Stimulated activated CD4-positive, alpha-beta T cell treated with anti-CD3 and anti-CD28 coated beads, Interleukin-2, amount 100 ng/mL, for 4 hours (primary cell): Measurements from ENCODE around the gene NRARP.
"Not testable (repeated sequence)": the region's sequence is repeated elsewhere in the genome, so short reads cannot be mapped to it uniquely, and the experiment has no call there.

ENCODE experiments used
- DNase-seq: peaks from one replicate; pipeline ENCODE4 v3.0.0-alpha.2; 2020; ENCODE audit warnings: low read depth

NRARP gene, protein sequence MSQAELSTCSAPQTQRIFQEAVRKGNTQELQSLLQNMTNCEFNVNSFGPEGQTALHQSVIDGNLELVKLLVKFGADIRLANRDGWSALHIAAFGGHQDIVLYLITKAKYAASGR

DNA sequence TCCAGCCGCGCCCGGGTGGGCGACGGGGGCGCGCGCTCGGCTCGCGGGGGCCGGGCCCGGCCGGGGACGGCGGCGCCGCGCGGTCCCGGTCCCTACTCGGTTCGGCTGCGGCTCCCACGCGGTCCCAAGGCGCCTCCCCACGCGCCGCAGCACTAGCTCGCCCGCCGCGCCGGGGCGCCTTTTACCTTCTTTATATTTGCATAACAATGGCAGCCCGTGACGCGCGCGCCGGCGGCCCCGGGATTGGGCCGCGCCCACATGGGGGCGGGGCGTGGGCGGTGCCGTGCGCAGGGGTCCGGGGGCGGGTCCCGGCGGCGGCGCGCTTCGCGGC, at the start of gene NRARP:
Gene NRARP (minus strand): TSS at position 154 of the 331 bp plus-strand sequence. CDS start 343 bp downstream, outside the sequence.
- peak; percentile 92 for DNase-seq

DNA sequence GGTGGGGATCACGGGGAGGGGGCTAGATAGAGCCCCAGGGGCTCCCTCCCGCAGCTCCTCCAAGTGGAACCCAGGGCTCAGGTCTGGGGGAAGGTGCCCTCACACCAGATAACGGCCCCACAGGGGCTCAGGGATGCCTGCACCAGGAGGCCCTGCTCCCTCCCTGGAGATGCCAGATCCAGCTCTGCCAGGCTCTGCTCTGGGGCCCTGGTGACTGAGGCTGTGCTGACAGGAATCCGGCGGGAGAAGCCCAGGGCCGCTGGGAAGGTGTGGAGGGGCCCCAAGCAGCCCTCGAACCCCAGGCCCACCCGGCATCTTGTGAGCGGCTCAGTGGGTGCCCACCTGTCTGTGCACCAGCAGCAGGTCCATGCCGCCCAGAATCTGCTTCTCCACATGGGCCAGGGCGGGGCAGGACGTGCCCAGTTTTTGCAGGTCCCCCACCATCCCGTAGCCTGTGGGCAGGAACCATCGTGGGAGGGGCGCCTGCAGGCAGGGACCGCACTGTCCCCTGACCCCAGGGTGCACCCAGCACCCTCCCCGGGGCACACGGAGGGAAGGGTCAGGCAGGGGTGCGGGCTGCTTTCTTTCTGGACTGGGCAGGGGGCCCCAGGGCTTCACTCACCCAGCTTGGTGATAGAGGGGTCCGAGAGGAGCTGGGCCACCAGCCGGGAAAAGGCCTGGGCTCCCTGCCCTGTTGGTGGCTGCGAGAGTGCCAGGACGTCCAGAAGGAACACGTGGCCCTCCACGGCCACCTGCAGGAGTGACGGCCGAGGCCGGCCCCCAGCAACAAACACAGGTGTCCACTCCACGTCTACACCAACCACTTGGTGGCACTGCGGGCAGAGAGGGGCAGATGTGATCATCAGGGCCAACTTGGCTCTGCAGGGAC, 48.9 kb upstream of the NRARP start:
- no peak for DNase-seq

DNA sequence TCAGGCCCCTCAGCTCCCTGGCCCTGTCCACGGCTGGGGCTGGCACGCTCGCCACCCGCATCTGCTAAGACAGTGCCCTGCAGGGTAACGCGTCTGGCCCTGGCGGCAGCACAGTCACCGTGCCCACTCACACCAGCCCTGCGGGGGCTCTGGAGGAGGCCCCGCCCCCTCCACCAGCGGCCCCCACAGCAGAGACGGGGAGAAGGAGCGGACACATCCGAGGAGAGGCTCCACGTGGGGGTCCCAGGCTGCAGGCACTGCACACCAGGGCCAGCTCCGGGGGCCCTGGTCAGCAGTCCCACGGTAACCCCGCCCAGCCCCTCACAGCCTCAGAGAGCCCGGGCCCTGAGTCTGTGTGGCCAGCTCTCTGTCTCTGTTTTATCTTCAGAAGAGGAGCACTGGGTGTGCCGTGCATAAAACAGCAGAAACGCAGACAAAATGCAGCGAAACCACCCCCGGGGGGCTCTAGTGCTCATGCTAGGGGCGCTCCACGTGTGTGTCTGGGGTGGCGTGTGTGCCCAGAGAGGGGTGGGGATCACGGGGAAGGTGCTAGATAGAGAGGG, 47.5 kb upstream of the NRARP start:
- no peak for DNase-seq

DNA sequence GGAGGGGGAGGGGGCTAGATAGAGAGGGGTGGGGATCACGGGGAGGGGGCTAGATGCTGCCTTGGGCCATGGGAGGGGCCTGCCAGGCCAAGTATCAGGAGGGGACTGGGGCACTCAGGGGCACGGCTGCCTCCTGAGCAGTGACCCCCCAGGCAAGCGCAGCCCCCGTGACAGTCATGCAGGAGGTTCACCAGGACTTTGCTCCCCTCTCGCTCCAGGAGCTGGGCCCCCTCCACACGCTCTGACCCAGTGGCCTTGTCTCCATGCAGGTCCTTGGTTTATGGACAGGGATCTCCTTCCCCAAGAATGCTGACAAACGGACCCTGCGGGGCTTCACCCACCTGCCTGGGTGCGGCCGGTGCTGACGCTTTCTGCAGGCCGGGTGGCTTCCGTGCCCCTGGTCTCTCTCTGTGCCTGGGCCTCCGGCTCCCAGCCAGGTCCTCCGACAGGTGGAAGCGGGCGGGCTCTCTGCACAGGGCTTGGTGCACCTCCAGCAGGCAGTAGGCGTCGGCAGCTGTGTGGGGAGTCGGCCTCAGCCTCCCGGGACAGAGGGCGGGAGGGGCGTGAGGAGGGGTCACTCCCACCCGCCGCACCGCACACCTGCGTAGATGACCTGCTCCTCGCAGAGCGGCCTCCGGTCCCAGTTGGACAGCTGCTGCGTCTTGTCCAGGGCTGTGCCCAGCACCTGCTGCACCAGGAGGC, 46.8 kb upstream of the NRARP start:
- DNase-seq = no peak

DNA sequence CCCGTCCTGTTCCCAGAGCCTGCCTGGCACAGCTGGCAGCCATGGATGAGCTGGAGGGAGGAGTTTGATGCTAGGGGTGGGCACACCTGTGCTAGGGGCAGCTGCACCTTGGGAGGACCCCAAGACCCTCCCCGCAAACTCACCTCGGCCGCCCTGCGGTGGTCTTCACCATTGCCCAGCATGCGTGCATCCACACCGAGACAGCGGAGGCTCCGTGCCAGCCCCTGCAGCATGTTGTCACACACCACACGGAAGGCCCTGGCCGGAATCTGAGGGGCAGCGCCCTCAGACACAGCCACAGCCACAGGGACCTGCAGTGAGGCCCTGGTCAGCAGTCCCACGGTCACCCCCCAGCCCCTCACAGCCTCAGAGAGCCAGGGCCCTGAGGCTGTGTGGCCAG, 45.9 kb upstream of the NRARP start:
- no peak for DNase-seq

DNA sequence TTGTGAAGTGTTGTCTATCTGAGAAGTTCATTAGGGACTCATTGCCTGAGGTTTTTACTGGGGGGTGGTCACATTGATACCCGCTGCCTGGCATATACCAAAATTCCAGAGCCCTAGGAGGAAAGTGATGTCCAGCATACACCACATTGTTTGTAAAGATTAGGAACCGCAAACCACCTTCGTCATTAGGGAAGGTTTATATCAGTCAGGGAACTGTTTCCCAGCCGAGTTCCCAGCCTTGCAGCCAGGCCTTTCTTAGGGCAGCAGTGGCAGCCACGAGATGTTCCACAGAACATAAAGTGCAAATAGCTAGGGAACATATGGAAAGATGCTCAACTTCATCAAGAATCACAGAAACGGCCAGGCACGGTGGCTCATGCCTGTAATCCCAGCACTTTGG, 40.4 kb upstream of the NRARP start:
- DNase-seq = no peak

DNA sequence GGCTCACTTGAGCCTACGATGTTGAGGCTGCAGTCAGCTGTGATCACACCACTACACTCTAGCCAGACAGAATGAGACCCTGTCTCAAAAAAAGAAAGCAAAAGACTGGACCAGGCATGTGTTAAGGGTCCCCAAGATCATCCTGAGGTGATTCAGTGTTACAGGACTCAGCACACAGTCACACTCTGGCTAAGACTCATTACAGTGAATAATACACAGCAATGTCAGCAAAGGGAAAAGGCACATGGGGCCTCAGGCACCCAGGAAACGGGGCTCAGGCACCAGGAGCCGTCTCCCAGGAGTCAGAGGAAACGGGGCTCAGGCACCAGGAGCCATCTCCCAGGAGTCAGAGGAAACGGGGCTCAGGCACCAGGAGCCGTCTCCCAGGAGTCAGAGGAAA, 39.2 kb upstream of the NRARP start:
- DNase-seq = no peak

DNA sequence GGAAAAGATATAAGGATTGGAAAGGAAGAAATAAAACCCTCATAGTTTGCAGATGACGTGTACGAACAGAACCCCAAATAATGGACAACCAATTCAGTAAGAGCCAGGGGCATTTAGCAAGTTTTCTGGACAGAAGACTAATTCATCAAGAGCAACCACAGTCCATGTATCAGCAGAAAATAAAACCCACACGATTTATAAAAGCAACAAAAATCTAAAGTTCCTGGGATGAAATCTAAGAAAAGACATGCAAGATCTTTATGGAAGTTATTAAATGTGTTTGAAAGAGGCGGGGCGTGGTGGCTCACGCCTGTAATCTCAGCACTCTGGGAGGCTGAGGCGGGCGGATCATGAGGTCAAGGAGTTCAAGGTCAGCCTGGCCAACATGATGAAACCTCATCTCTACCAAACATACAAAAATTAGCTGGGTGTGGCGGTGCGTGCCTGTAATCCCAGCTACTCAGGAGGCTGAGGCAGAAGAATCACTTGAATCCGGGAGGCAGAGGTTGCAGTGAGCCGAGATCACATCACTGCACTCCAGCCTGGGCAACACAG, 37.9 kb upstream of the NRARP start:
- not testable (repeated sequence) for DNase-seq

DNA sequence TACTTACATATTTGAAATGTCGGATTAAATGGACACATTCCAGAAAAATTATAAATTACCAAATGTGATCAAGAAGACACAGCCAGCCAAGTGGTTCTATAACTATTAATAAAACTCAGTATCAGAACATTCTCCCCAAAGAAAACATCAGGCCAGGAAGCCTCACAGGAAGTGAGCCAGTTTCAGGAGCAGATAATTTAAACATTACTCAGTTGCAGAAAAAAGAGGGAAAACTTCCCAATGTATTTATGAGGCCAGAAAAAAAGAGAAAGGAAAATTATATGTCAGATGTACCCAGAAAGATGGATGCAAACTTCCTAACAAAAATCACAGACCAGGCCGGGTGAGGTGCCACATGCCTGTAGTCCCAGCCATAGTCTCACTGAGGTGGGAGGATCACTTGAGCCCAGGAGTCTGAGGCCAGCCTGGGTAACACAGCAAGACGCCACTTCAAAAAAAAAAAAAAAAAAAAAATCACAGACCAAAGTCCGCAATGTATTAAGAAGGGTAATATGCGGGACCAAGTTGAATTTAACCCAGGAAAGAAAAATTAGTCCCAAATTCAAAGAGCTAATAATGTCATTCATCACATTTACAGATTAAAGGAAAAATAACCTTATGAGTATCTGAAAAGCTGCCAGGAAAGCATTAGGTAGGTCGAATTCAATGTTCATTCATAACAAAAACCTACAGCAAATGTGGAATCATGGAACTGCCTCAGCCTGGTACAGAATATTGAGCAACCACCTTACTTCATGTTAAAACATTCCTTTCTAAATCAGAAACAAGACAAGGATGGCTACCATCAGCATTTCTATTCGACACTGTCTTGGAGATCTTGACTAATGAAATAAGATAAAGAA, 37.2 kb upstream of the NRARP start:
- no peak for DNase-seq

DNA sequence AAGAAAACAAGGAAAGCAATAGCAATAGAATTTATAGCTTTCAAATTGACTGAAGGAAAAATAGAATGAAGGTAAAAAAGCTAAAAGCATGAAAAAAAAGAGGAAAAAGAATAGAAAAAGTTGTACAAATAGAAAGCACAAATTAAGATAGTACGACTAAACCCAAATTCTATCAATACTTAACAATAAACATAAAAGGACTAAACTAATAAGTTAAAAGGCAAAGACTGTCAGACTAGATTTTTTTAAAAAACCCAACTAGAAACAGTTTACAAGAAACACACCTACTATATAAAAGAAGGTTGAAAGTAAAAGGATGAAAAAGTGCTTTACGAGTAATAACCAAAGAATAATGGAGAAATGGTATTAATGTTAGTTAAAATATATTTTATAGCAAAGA, 34.7 kb upstream of the NRARP start:
- no peak for DNase-seq

DNA sequence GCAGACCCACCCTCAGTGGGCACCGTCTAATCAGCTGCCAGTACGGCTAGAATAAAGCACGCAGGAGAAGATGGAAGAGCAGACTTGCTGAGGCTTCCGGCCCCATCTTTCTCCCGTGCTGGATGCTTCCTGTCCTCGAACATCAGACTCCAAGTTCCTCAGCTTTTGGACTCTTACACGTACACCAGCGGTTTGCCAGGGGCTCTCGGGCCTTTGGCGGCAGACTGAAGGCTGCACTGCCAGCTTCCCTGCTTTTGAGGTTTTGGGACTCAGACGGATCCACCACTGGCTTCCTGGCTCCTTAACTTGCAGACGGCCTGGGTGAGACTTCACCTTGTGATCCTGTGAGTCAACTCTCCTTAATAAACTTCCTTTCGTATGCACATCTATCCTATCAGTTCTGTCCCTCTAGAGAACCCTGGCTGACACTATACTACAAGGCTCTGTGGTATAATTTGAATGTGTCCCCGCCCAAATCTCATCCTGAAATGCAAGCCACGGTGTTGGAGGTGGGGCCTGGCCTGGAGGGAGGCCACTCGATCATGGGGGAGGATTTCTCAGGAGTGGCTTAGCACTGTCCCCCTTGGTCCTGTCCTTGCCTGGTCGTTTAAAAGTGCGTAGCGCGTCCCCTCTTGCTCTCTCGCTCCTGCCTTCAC, 31.1 kb upstream of the NRARP start:
- DNase-seq = no peak

DNA sequence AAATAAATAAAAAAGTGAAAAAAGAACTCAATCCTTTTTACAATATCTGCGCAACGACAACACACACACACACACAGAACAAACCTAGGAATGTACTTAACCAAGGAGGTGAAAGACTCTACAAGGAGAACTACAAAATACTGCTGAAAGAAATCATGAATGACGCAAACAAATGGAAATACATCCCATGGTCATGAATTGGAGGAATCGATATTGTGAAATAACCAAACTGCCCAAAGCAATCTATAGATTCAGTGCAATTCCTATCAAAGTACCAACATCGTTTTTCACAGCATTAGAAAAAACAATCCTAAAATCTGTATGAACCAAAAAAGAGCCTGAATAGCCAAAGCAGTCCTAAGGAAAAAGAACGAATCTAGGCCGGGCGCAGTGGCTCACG, 29.9 kb upstream of the NRARP start:
- DNase-seq = no peak

DNA sequence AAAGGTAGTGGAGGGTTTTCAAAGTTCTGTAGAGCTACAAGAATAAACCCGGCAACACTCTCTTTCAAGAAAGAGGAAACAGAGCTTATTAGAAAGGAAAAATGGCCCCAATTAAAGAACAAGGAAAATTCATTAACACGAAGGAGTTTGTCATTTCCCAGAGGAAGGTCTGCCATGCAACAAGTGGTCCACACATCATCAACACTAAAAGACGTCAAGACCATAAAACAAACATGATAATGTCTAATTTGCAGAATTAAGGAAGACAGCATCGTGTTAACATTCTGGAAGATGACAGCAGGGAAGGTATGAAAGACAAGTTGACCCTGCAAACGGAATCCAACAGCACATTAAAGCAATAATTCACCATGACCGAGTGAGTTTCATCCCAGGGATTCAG, 28.6 kb upstream of the NRARP start:
- no peak for DNase-seq

DNA sequence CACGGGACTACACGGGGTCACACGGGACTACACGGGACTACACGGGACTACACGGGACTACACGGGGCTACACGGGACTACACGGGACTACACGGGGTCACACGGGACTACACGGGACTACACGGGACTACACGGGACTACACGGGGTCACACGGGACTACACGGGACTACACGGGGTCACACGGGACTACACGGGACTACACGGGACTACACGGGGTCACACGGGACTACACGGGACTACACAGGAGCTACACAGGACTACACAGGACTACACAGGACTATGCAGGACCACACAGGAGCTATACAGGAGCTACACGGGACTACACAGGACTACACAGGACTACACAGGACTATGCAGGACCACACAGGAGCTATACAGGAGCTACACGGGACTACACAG, 27.5 kb upstream of the NRARP start:
- not testable (repeated sequence) for DNase-seq

DNA sequence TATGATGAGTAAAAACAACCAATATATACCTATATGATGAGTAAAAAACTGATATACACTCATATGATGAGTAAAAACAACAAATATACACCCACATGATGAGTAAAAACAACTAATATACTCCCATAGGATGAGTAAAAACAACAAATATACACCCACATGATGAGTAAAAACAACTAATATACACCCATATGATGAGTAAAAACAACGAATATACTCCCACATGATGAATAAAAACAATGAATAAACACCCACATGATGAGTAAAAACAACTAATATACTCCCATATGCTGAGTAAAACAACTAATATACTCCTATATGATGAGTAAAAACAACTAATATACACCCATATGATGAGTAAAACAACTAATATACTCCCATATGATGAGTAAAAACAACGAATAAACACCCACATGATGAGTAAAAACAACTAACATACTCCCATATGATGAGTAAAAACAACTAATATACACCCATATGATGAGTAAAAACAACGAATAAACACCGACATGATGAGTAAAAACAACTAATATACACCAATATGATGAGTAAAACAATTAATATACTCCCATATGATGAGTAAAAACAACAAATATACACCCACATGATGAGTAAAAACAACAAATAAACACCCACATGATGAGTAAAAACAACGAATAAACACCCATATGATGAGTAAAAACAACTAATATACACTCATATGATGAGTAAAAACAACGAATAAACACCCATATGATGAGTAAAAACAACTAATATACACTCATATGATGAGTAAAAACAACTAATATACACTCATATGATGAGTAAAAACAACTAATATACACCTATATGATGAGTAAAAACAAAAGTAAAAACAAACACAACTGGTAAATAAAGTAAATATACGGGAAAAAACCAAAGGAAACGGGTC, 25.8 kb upstream of the NRARP start:
- not testable (repeated sequence) for DNase-seq

DNA sequence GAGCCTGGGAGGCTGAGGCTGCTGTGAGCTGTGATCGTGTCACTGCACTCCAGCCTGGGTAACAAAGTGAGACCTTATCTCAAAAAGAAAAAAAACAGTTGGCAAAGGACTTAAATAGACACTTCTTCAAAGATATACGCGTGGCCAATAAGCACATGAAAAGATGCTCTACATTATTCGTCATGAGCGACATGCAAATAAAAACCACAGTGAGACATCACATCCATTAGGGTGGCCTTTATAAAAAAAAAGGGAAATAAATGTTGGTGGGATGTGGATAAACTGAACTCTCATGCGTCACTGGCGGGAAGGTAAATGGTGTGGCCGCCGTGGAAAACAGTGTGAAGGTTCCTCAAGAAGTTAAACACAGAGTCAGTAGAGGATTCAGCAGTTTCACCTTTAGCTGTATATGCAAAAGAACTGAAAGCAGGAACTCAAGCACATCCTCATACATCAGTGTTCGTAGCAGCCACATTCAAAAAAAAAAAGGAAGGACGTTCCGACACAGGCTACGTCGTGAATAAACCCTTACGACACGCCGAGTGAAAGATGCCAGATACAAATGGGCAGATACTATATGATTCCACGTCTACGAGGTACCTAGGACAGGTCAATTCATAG, 24.5 kb upstream of the NRARP start:
- no peak for DNase-seq

DNA sequence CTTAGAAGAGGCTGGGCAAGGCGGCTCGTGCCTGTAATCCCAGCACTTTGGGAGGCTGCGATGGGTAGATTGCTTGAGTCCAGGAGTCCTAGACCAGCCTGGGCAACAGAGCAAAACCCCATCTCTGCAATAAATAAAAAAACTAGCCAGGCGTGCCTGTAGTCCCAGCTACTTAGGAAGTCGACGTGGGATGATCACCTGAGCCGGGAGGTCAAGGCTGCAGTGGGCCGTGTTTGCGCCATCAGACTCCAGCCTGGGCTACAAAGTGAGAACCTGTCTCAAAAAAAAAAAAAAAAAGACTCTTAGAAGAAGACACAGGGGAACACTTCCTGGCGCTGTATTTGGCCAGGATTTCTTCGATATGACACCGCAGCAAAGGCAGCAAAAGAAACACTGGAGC, 23.7 kb upstream of the NRARP start:
- DNase-seq = no peak

DNA sequence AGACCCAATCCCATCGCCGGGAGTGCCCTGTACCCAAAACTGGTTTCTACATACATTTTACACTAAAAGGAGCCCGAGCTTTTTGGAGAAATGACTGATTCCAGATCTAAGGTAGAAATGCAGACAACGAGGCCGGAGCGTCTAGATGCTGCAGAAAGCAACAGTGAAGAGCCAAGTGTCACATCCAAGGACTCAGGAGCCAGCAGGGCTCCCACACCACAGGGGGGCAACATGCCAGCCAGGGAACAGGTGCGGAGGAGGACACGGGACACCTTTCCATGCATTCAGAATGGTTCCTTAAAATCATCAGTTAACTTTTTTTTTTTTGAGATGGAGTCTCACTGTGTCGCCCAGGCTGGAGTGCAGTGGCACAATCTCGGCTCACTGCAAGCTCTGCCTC, 23.1 kb upstream of the NRARP start:
- DNase-seq = no peak

DNA sequence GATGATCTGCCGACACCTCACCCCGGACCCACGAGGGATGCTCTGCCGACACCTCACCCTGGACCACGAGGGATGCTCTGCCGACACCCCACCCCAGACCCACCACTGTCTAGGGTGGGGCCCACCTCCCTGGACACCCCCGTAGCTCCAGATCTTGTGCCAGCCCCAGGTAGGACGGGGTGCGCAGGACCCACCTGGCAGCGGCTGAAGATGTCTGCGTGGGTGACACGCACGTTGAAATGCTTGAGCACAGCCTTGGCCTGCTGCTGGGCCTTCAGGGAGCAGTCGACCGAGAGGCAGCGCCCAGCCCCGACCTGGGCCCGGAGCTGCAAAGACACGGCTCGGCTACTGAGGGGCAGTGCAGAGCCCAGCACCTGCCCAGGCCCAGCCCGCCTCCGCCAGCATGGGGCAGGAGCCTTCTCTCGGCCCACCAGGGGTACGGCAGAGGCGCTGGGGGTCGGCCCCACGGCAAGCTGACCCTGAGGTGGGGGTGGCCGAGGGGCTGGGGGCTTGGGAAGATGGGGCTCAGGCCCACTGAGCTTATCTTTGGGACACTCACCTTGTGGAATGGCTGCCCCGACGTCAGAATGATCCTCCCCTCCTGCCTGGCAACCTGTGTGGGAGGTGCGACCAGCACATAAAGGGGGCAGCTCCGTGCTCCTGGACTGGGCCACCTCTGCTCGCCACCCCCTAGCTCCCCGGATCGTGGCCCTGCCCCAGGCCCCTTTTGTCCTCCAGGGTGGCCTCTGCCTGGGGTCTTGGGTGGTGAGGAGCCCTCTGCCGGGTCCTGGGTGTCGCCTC, 21.7 kb upstream of the NRARP start:
- no peak for DNase-seq
